Measurements from ENCODE around the gene RUNX3.

The RUNX3 gene

GRCh38 chr1:24929398-24930259 is 447 bp downstream of the RUNX3 start:
- no peaks in the 10 kb centered on the region for H3K36me3 ChIP-seq (ENCODE audit: control insufficient read depth in 2 of 2, insufficient read depth in 1 of 2, low read length in 2 of 2)
- peak overlapping the region; percentile 33 for H3K4me3 ChIP-seq (ENCODE audit: low read depth, low read length)
- ChIA-PET CTCF (interaction anchor here (0.7 to 1.5 kb wide), 2 partner anchors 82 to 346 kb away, joined by 4 to 7 read pairs; no protein-coding TSS in a partner anchor), POLR2A (no interaction called here)
- H3K27ac ChIP-seq (ENCODE audit: extremely low read depth, low read depth, low read length), result peak overlapping the region; percentile 64; the same call in 1 of the 2 replicates
- peaks cover 3% of the 10 kb centered on the region; the same call in 1 of the 2 replicates for H3K4me1 ChIP-seq (ENCODE audit: control insufficient read depth, insufficient read depth, low read length)
- H3K9me3 ChIP-seq (ENCODE audit: control insufficient read depth, insufficient read depth, low read depth, low read length), result no peaks in the 10 kb centered on the region
- 0 out of 2 replicates have a peak, but pooled peaks have one; percentile 29 for TF ChIP-seq ZNF561 (tag by site-specific recombination; IDR thresholded peaks at IDR 0.05; ENCODE audit: borderline replicate concordance)
- TF ChIP-seq ZNF16 (tag by site-specific recombination; IDR thresholded peaks at IDR 0.05; ENCODE audit: low read depth), result no peak
- TF ChIP-seq ZFHX2 (tag by site-specific recombination; conservative IDR thresholded peaks at IDR 0.05), result no peak
- TF ChIP-seq ZBTB26 (tag by site-specific recombination; optimal IDR thresholded peaks at IDR 0.05), result peak; percentile 69
- no peak for TF ChIP-seq TCF7L2 (IDR thresholded peaks at IDR 0.05; ENCODE audit: borderline replicate concordance, low read depth, low read length)
- TF ChIP-seq ZFP41 (tag by site-specific recombination; IDR thresholded peaks at IDR 0.05; ENCODE audit: borderline replicate concordance), result no peak
- TF ChIP-seq KLF8 (tag by site-specific recombination; IDR thresholded peaks at IDR 0.05), result no peak
- TF ChIP-seq ZBTB20 (tag by site-specific recombination; IDR thresholded peaks at IDR 0.05), result peak; percentile 68; the same call in 1 of the 2 replicates
- no peak for TF ChIP-seq ZNF837 (tag by site-specific recombination; IDR thresholded peaks at IDR 0.05)
- TF ChIP-seq HOXD13 (CRISPR knock-in tag; IDR thresholded peaks at IDR 0.05; ENCODE audit: borderline replicate concordance), result no peak
- TF ChIP-seq SP3 (tag by site-specific recombination; IDR thresholded peaks at IDR 0.05), result no peak
- TF ChIP-seq OVOL3 (tag by site-specific recombination; IDR thresholded peaks at IDR 0.05), result no peak
- peak; percentile 83 for TF ChIP-seq ZBTB6 (tag by site-specific recombination; IDR thresholded peaks at IDR 0.05)
- TF ChIP-seq ZNF19 (tag by site-specific recombination; IDR thresholded peaks at IDR 0.05; ENCODE audit: low read depth), result no peak
- TF ChIP-seq SCRT1 (tag by site-specific recombination; IDR thresholded peaks at IDR 0.05; ENCODE audit: borderline replicate concordance), result no peak
- TF ChIP-seq ZNF488 (tag by site-specific recombination; IDR thresholded peaks at IDR 0.05), result no peak
- no peak for TF ChIP-seq BCL11A (tag by site-specific recombination; IDR thresholded peaks at IDR 0.05; ENCODE audit: low read depth)
- peak; percentile 84 for TF ChIP-seq ZBTB8A (tag by site-specific recombination; IDR thresholded peaks at IDR 0.05)
- 0 out of 2 replicates have a peak, but pooled peaks have one; percentile 39 for TF ChIP-seq ZNF660 (tag by site-specific recombination; IDR thresholded peaks at IDR 0.05)
- TF ChIP-seq ZNF704 (tag by site-specific recombination; IDR thresholded peaks at IDR 0.05), result no peak
- peak; percentile 56 for TF ChIP-seq ZNF600 (tag by site-specific recombination; IDR thresholded peaks at IDR 0.05)
- TF ChIP-seq REPIN1 (tag by site-specific recombination; IDR thresholded peaks at IDR 0.05; ENCODE audit: low read depth), result no peak
- TF ChIP-seq ZSCAN16 (tag by site-specific recombination; IDR thresholded peaks at IDR 0.05), result no peak
- TF ChIP-seq KLF1 (tag by site-specific recombination; IDR thresholded peaks at IDR 0.05), result no peak; the same call in 1 of the 2 replicates
- no peak for TF ChIP-seq HOXC10 (CRISPR knock-in tag; IDR thresholded peaks at IDR 0.05)
- TF ChIP-seq ZSCAN30 (tag by site-specific recombination; IDR thresholded peaks at IDR 0.05), result 0 out of 2 replicates have a peak, but pooled peaks have one; percentile 44
- no peak for TF ChIP-seq ZBTB48 (tag by site-specific recombination; IDR thresholded peaks at IDR 0.05)
- 0 out of 2 replicates have a peak, but pooled peaks have one; percentile 23 for TF ChIP-seq YY1 (tag by site-specific recombination; IDR thresholded peaks at IDR 0.05)
- TF ChIP-seq ZNF518A (tag by site-specific recombination; conservative IDR thresholded peaks at IDR 0.05; ENCODE audit: low read depth), result no peak

Measured in HEK293 (cell line).